H1 (cell line): ENCODE data around the gene LAMB3. TPM values are rescaled to one million over a fixed set of nuclear protein-coding genes. Genes with fewer than 3 reads are reported as not detected.

Experiments used
- TAF1 ChIP-seq: IDR thresholded peaks from 2 replicates; pipeline ENCODE4 v1.6.1; 2011; ENCODE audit warnings: mild to moderate bottlenecking, low read depth, low read length
- polyA plus RNA-seq, 7 experiments: library from polyadenylated mRNA; depleted of rRNA in 3 of 7; stranded (reverse) in 5 of 7; unstranded in 2 of 7; fragments of >200 nt in 5 of 7; fragments of 200-250 nt in 2 of 7; gene quantifications; 1 replicate in 5 of 7; 2 replicates in 1 of 7; 4 replicates in 1 of 7; pipeline versions ENCODE4 v1.2.1 to v1.2.3, GENCODE V29; 2011 to 2013; ENCODE audit warnings: missing spikeins in 2 of 7, mixed read lengths in 2 of 7
- total RNA-seq: library from RNA; stranded (reverse); fragmentation: NEBNext Ultra II Directional; extraction: Animal tissue kit (Norgen Biotek cat#: 25700); gene quantifications from 2 replicates; pipeline ENCODE4 v1.2.1, GENCODE V29; 2021

The LAMB3 gene
- total and polyA plus RNA-seq, 2 of the 8 experiments (the other 6 are each of a cell fraction or from before 2014, with no cell fraction given): 0.45 to 0.50 TPM

GRCh38 chr1:209626346-209627026 is 25.7 kb downstream of the LAMB3 start (continued):
- no peak for TF ChIP-seq TAF1
